Measurements from ENCODE around the gene PRAMEF5.
"Not testable (repeated sequence)": the region's sequence is repeated elsewhere in the genome, so short reads cannot be mapped to it uniquely, and the experiment has no call there.

DNA sequence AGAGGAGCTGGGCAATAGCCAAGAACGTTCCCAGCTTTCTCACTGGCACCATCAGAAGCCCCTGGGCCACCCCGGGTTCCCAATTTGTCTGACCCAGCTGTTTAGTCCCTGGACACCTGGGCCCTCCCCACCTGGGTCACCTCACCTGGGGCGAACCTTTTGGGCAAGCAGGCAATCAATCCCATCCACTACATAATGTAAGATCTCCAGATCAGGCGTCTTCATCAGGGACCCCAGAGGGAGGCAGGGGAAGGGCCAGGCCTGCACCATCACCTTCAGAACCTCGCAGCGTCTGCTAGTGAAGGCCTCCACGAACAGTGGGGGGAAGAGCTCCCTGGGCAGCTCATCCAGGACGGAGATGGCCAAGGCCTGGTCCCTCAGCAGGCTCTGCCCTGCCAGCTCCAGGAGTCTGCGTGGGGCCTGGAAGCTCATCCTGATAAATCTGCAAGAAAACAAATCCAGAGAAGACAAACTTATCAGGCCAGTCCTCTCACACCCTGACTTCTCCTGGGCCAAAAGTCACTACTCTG, 28.3 kb upstream of the PRAMEF5 start, which contains the start of gene PRAMEF18:
- TF ChIP-seq CSRNP3 (CRISPR knock-in tag; IDR thresholded peaks at IDR 0.05); TOX (CRISPR knock-in tag; IDR thresholded peaks at IDR 0.05; ENCODE audit: borderline replicate concordance); ZC3H10 (CRISPR knock-in tag; IDR thresholded peaks at IDR 0.05); BACH2 (CRISPR knock-in tag; IDR thresholded peaks at IDR 0.05; ENCODE audit: borderline replicate concordance); ZFP30 (CRISPR knock-in tag; IDR thresholded peaks at IDR 0.05); RARB (CRISPR knock-in tag; IDR thresholded peaks at IDR 0.05); ZFP3 (CRISPR knock-in tag; IDR thresholded peaks at IDR 0.05); PATZ1 (CRISPR knock-in tag; IDR thresholded peaks at IDR 0.05; ENCODE audit: borderline replicate concordance); PPARA (CRISPR knock-in tag; IDR thresholded peaks at IDR 0.05; ENCODE audit: borderline replicate concordance); TSHZ2 (CRISPR knock-in tag; IDR thresholded peaks at IDR 0.05); ZNF8 (CRISPR knock-in tag; IDR thresholded peaks at IDR 0.05); ESRRG (CRISPR knock-in tag; IDR thresholded peaks at IDR 0.05): not testable (repeated sequence)
- TF ChIP-seq, protein P1, sequence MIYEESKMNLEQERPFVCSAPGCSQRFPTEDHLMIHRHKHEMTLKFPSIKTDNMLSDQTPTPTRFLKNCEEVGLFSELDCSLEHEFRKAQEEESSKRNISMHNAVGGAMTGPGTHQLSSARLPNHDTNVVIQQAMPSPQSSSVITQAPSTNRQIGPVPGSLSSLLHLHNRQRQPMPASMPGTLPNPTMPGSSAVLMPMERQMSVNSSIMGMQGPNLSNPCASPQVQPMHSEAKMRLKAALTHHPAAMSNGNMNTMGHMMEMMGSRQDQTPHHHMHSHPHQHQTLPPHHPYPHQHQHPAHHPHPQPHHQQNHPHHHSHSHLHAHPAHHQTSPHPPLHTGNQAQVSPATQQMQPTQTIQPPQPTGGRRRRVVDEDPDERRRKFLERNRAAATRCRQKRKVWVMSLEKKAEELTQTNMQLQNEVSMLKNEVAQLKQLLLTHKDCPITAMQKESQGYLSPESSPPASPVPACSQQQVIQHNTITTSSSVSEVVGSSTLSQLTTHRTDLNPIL (CRISPR knock-in tag; IDR thresholded peaks at IDR 0.05; ENCODE audit: low read depth) = not testable (repeated sequence)

Data from SK-N-SH treated with all-trans-retinoic acid at 6 μM for 48 hours (cell line).